MM.1S (cell line): ENCODE results near the gene MAST3.

Experiments
- EZH2 ChIP-seq: fragments of 300-600 bp; sonication (generic); optimal IDR thresholded peaks from 2 replicates; pipeline ENCODE3; 2017; ENCODE audit warnings: low read depth, mild to moderate bottlenecking, antibody characterized with exemption, low read length, mixed read lengths
- EZH2phosphoT487 ChIP-seq: fragments of 300-600 bp; sonication (generic); IDR thresholded peaks from 2 replicates; pipeline ENCODE4 v1.6.1; 2018; ENCODE audit warnings: antibody characterized with exemption, low read length
- TF ChIP-seq, protein P1 (sequence below): fragments of 300-600 bp; sonication (generic); IDR thresholded peaks from 2 replicates; pipeline ENCODE4 v1.5.1; 2016; ENCODE audit warnings: antibody characterized with exemption, low read length, mixed read lengths

DNA sequence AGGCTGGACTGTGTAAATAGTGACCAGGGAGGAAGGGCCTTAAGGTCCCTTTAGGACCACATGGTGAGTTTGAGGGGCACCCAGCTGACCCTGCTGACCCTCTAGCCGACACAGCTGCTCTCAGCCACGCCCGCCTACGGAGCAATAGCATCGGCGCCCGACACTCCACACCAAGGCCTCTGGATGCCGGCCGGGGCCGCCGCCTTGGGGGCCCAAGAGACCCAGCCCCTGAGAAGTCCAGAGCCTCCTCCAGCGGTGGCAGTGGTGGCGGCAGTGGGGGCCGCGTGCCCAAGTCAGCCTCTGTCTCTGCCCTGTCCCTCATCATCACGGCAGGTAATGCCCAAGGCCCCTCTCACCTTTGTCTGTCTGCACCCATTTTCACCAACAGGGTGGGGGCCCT, 46.8 kb downstream of the MAST3 start:
- TF ChIP-seq, protein P1, sequence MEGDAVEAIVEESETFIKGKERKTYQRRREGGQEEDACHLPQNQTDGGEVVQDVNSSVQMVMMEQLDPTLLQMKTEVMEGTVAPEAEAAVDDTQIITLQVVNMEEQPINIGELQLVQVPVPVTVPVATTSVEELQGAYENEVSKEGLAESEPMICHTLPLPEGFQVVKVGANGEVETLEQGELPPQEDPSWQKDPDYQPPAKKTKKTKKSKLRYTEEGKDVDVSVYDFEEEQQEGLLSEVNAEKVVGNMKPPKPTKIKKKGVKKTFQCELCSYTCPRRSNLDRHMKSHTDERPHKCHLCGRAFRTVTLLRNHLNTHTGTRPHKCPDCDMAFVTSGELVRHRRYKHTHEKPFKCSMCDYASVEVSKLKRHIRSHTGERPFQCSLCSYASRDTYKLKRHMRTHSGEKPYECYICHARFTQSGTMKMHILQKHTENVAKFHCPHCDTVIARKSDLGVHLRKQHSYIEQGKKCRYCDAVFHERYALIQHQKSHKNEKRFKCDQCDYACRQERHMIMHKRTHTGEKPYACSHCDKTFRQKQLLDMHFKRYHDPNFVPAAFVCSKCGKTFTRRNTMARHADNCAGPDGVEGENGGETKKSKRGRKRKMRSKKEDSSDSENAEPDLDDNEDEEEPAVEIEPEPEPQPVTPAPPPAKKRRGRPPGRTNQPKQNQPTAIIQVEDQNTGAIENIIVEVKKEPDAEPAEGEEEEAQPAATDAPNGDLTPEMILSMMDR = no peak
- TF ChIP-seq EZH2 (no peak), EZH2phosphoT487 (no peak)
